NCI-H2171 treated with DMSO at 0.1 percent for 48 hours (cell line): Measurements from ENCODE around the gene SEMA3B.
"Not testable (repeated sequence)": the region's sequence is repeated elsewhere in the genome, so short reads cannot be mapped to it uniquely, and the experiment has no call there.

Experiments used
- DNase-seq: peaks from one replicate; lab custom pipeline; 2025; lab: John Stamatoyannopoulos, UW

SEMA3B gene

GRCh38 chr3:50268703-50269451, at the start of gene SEMA3B:
Gene SEMA3B (plus strand): TSS chr3:50269147. CDS start chr3:50269241, 94 bp downstream.
- DNase-seq: no peak

GRCh38 chr3:50219285-50219684, 49.7 kb upstream of the SEMA3B start:
- DNase-seq: no peak

GRCh38 chr3:50220109-50220508, 48.8 kb upstream of the SEMA3B start:
- DNase-seq: no peak

DNA sequence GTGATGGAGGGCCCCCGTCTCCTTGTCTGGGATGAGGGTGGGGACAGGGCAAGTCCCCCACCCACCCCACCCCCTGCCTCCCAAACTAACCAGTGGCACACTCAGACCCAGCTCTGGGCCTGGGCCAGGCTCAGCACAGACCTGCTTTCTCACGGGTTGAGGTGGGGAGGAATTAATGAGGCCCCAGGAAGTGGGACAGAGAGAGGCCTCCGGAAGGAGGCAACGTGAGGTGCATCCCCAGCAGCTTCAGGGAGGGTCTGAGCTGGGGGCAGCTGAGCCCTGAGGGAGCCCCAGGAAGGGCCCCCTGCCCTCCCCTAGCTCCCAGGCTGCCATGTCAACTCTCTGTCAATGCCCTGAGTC, 47.9 kb upstream of the SEMA3B start:
- no peak for DNase-seq

DNA sequence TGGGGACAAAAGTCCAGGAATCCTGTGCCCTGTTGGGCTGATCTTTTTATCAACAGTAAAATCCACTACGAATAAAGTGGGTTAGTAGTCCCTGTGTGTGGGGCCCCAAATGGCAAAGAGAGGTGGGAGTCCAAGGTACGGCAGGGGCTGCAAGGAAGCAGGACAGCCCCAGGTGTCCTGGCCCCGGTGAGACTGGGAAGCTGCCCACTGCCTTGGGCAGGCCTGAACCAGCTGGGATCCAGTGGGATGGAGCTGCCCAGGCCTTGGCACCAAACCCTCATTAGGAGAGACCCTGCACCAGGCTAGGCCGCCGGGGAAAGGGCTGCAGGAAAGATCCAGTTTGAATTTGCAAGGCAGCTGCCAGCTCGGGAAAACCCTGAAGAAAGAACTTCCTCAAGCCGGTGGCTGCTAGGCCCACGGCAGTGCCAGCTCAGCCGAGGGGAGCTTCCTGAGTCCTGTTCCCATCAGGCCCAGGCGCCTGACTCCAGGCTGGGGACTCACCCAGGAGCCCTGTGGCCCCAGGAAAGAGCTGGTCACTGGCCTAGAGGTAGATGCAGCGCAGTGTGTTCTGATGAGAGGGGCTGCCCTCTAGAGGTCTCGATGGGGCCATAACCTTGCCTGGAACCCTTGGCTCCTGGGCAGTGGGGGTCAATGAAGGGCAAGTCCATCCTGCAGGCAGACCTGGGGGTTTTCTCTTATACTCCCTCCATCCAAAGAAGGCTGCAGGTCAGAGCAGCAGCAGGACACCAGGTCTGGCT, 47.4 kb upstream of the SEMA3B start:
- no peak for DNase-seq

DNA sequence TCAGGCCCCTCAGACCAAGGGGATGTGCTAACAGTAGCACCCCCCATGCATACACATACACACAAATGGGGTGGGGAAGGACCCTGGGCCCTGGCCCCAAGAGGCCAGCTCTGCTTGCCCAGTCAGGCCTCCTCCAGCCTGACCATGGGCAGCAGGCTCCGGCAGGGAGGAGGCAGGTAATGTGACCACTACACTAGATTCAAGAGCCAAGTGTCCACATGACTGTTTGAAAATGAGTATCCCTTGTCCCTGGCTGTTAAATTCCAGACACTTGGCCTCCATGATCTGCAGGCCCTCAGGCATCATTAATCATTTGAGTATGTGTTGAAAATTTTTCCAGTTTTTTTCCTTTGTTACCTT, 46.8 kb upstream of the SEMA3B start:
- DNase-seq: no peak

- peak; percentile 1 for DNase-seq
Observed at GRCh38 chr3:50224639-50225038, 44.3 kb upstream of the SEMA3B start.

GRCh38 chr3:50226888-50227389, 42.0 kb upstream of the SEMA3B start:
- peak; percentile 46 for DNase-seq

DNA sequence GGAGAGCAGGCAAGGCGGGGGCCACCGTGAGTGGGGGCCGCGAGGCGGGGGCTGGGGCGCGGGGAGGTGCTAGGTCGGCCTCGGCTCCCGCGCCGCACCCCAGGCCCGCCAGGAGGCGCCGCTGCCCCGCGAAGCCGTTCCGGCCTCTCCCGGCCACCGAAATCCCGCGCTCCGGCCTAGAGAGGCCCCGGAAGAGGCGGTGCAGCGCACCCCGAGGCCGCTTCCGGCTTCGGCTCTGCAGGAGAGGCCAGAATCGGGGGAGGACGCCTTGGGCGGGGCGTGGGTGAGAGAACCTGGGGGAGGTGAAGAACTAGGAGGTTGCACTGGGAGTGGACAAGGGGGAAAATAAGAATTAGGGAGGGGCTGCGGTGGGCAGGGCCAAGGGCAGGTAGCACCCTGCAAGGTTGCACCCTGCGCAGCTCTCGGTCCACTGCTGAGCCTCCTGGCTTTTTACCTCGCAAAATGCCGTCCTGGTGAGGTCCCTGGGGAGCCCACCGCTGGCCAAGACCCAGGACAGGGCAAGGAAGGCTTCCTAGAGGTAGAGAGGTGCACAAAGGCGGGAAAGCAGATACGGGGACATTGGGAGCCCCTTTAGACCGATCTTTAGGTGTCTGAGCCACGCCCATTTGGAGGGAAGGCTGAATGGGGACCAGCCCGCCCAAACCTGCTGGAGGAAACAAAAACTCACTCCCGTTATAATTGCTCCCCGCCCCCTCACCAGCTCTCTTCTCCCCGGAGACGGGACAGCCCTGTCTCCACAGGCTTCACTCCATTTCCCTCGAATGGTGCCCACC, 41.4 kb upstream of the SEMA3B start:
- peak; percentile 78 for DNase-seq

GRCh38 chr3:50228184-50228763, 40.7 kb upstream of the SEMA3B start:
- not testable (repeated sequence) for DNase-seq

DNA sequence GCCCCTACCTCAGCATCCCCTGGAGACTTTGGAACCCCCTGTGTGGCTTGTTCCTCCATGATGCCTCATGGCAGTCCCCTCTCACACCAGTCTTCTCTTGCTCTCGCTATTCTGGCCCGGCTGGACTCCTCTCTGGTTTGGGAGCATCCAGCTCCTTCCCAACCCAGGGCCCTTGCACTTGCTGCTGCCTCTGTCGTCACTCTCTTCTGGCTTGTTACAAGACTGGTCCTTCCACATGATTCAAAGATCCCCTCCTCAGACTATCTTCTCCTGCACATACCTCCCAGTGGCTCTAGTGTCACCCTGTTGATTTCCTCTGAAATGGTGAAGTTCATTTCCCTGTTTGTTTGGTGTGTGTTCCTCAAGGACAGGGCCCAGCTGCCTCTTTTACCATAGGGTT, 39.5 kb upstream of the SEMA3B start:
- no peak for DNase-seq

- DNase-seq: no peak
Observed at GRCh38 chr3:50230104-50230793, 38.7 kb upstream of the SEMA3B start.

DNA sequence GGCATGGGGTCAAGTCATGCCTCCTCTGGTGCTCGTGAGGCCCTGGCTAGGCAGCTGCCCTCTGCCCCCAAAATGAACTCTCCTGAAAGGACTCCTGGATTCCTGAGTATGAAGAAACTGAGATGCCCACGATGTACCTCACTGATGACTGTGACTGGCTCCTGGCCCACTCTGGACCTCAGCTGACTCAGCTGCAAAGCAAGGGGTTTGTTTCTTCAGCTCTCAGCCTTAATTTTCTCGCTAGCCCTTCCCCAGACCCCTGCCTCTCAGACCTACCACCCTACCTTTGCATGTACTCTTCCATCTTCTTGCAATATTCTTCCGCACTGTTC, 38.2 kb upstream of the SEMA3B start:
- no peak for DNase-seq

GRCh38 chr3:50231581-50231980, 37.4 kb upstream of the SEMA3B start:
- no peak for DNase-seq

- no peak for DNase-seq
Observed at GRCh38 chr3:50232303-50232702, 36.6 kb upstream of the SEMA3B start.

GRCh38 chr3:50233176-50233575, 35.8 kb upstream of the SEMA3B start:
- no peak for DNase-seq

GRCh38 chr3:50235716-50236483, 33.0 kb upstream of the SEMA3B start, which contains the start of gene GNAI2:
Gene GNAI2 (plus strand): TSS chr3:50236204. CDS start chr3:50236336, 132 bp downstream.
- peak; percentile 94 for DNase-seq

DNA sequence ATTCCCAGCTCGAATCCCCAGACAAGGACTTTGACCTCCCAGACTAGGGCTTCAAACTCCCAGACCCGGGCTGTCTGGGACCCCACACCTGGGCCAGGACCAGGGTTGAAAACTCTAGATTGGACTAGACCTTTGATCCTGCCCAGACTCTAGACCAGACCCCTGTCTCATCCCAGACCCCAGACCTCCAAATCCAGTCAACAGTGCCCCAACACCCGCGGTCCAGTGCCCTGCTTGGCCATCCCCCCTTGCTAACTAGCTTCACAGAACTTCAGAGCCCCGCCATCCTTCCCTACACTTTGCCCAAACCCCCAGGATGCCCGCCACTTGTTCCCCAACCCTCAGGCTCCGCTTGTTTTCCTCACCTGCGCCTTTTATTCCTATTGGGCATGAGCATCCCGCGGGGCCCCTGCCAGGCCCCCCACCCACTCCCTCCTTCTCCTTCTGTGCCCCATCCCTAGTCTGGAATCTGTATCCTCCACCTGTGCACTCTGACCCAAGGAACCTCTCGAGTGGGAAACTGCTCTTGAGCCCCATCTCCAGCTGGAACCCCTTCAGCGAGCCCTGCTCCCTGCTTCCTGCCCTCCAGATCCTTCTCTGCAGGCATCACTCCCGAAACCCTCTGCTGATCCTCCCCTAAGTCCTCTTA, 32.3 kb upstream of the SEMA3B start:
- no peak for DNase-seq

GRCh38 chr3:50237133-50237651, 31.8 kb upstream of the SEMA3B start:
- no peak for DNase-seq
